WERI-Rb-1 (cell line): Measurements from ENCODE around the gene PBLD.

Experiments used
- DNase-seq: peaks from one replicate; pipeline ENCODE4 v3.0.0-alpha.2; 2020
- H3K27ac ChIP-seq: fragments of 250-450 bp; sonication (Bioruptor Pico); 2 replicates; pipeline ENCODE4 v1.5.1; 2020; ENCODE audit warnings: mild to moderate bottlenecking, moderate library complexity
- H3K27me3 ChIP-seq: fragments of 250-450 bp; sonication (Bioruptor Pico); 2 replicates; pipeline ENCODE4 v1.5.1; 2021; ENCODE audit warnings: mild to moderate bottlenecking, low read depth, moderate library complexity; ENCODE audit not compliant: insufficient read depth, severe bottlenecking
- H3K36me3 ChIP-seq: fragments of 250-450 bp; sonication (Bioruptor Pico); 2 replicates; pipeline ENCODE4 v1.5.1; 2020; ENCODE audit warnings: mild to moderate bottlenecking, moderate library complexity
- H3K4me3 ChIP-seq: 2 replicates; pipeline ENCODE4 v1.5.1; 2011; ENCODE audit warnings: low read depth, mild to moderate bottlenecking, control low read depth, low read length
- H3K9me3 ChIP-seq: fragments of 250-450 bp; sonication (Bioruptor Pico); 2 replicates; pipeline ENCODE4 v1.5.1; 2021; ENCODE audit warnings: mild to moderate bottlenecking, moderate library complexity; ENCODE audit not compliant: severe bottlenecking
- TF ChIP-seq, protein P1 (sequence below): IDR thresholded peaks from 2 replicates; pipeline ENCODE4 v1.5.1; 2011; ENCODE audit warnings: low read depth, mild to moderate bottlenecking, control low read depth, inconsistent platforms, low read length

PBLD gene

DNA sequence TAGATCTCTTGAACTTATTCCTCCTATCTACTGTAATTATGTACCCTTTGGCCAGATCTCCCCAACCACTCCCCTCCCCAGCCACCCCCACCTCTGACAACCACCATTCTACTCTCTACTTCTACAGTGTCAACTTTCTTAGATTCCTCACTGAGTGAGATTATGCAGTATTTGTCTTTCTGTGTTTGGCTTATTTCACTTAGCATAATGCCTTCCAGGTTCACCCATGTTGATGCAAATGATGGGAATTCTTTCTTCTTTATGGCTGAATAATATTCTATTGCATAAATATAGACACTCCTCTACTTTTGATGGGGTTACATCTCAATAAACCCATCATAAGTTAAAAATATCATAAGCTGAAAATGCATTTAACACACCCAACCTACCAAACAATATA is 22.2 kb downstream of the PBLD start:
- TF ChIP-seq, protein P1, sequence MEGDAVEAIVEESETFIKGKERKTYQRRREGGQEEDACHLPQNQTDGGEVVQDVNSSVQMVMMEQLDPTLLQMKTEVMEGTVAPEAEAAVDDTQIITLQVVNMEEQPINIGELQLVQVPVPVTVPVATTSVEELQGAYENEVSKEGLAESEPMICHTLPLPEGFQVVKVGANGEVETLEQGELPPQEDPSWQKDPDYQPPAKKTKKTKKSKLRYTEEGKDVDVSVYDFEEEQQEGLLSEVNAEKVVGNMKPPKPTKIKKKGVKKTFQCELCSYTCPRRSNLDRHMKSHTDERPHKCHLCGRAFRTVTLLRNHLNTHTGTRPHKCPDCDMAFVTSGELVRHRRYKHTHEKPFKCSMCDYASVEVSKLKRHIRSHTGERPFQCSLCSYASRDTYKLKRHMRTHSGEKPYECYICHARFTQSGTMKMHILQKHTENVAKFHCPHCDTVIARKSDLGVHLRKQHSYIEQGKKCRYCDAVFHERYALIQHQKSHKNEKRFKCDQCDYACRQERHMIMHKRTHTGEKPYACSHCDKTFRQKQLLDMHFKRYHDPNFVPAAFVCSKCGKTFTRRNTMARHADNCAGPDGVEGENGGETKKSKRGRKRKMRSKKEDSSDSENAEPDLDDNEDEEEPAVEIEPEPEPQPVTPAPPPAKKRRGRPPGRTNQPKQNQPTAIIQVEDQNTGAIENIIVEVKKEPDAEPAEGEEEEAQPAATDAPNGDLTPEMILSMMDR, result no peak
- DNase-seq, result no peak
- no peaks in the 10 kb centered on the region for H3K9me3 ChIP-seq

DNA sequence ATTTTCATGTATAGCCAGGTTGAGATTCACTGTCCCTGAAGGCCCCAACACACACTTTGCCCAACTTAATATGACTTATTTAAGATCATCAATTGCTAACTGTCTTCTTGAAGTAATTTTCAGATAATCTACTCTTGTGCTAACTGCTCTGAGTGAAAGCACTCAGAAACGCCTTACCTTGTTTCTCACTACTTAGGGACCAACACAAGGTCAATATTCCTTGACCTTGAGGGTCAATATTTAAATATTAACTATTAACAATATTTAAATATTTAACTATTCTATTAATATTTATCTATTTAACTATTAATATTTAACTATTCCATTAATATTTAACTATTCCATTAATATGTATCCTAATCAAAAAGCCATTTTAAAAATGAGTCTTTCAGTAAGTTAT is 26.9 kb downstream of the PBLD start:
- Histone ChIP-seq H3K4me3 (no peak overlapping the region), H3K27me3 (no peaks in the 10 kb centered on the region), H3K27ac (no peak overlapping the region), H3K36me3 (no peaks in the 10 kb centered on the region), H3K9me3 (no peaks in the 10 kb centered on the region)
- TF ChIP-seq, protein P1, result no peak
- no peak for DNase-seq

More for the DNA sequence above, 22.2 kb downstream of the PBLD start:
- Histone ChIP-seq H3K36me3 (no peaks in the 10 kb centered on the region), H3K27me3 (no peaks in the 10 kb centered on the region), H3K4me3 (no peak overlapping the region), H3K27ac (no peak overlapping the region)

GRCh38 chr10:68303849-68304412 is 28.8 kb downstream of the PBLD start:
- Histone ChIP-seq H3K27ac (no peak overlapping the region), H3K27me3 (no peaks in the 10 kb centered on the region), H3K4me3 (no peak overlapping the region), H3K9me3 (no peaks in the 10 kb centered on the region), H3K36me3 (no peaks in the 10 kb centered on the region)
- no peak for DNase-seq
- TF ChIP-seq, protein P1, result no peak

- TF ChIP-seq, protein P1, result no peak
- H3K27me3 ChIP-seq, result no peaks in the 10 kb centered on the region
- DNase-seq, result no peak
- H3K4me3 ChIP-seq, result no peak overlapping the region
- no peaks in the 10 kb centered on the region for H3K9me3 ChIP-seq
- no peaks in the 10 kb centered on the region for H3K36me3 ChIP-seq
- H3K27ac ChIP-seq, result no peak overlapping the region
These were observed 29.9 kb downstream of the PBLD start for GRCh38 chr10:68302871-68303270.

DNA sequence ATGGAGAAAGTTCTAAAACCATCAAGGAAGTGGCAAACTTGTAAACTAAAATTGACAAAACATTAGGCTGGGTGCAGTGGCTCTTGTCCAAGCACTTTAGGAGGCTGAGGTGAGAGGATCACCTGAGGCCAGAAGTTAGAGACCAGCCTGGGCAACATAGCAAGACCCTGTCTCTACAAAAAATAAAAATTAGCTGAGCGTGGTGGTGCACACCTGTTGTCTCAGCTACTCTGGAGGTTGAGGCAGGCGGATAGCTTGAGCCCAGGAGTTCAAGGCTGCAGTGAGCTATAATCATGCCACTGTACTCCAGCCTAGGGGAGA is 30.3 kb downstream of the PBLD start:
- Histone ChIP-seq H3K36me3 (no peaks in the 10 kb centered on the region), H3K27ac (no peak overlapping the region), H3K9me3 (no peaks in the 10 kb centered on the region), H3K27me3 (no peaks in the 10 kb centered on the region), H3K4me3 (no peak overlapping the region)
- TF ChIP-seq, protein P1, result no peak
- no peak for DNase-seq

DNA sequence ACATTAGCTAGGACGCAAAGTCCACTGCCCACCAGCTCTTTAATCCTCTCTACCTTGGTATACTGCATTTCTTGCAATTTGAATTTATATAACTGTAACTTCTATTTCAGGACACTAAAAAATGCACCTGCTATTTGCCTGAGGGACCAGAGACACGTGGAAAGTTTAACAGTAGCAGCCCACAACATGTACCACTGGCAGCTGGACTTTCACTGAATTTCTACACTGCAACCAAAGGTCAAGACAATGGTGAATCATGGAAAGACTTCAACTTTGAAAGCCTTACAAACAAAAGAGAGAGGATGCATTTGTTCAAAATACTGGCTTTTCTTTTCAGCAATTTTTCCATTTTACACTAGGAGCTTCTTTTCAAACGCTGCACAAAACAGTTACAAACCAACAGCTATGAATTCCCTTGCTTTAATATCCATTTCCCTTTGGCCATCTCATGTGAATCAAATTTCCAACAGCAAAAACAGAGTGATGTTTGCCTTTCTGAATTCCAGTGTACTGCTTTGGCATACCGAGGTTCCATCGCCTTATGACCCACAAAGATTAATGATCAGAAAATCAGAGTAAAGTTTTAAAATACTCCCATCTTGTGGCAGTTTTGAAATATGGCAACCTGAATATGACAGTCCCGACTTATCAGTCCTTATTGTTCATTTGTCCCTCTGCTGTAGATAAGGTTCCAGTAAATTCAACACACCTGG is 30.8 kb downstream of the PBLD start:
- no peaks in the 10 kb centered on the region for H3K36me3 ChIP-seq
- H3K9me3 ChIP-seq, result no peaks in the 10 kb centered on the region
- no peak for DNase-seq
- TF ChIP-seq, protein P1, result no peak
- no peak overlapping the region for H3K4me3 ChIP-seq
- H3K27ac ChIP-seq, result no peak overlapping the region
- no peaks in the 10 kb centered on the region for H3K27me3 ChIP-seq
